ENCODE results near the gene TMEM145.
A peak's percentile ranks its signal among the peaks of the same experiment; 100 is the strongest.
"Not testable (repeated sequence)": the region's sequence is repeated elsewhere in the genome, so short reads cannot be mapped to it uniquely, and the experiment has no call there.

The TMEM145 gene

GRCh38 chr19:42339126-42339860 lies 26.2 kb downstream of the TMEM145 start:
- DNase-seq: not testable (repeated sequence)

GRCh38 chr19:42339922-42340321 lies 26.8 kb downstream of the TMEM145 start:
- DNase-seq: not testable (repeated sequence)

- DNase-seq: no peak
Observed at GRCh38 chr19:42343344-42344110, 30.4 kb downstream of the TMEM145 start.

GRCh38 chr19:42344336-42344893 lies 31.3 kb downstream of the TMEM145 start:
- DNase-seq: no peak

- DNase-seq: no peak
Observed at GRCh38 chr19:42345191-42345812, 32.2 kb downstream of the TMEM145 start.

GRCh38 chr19:42348211-42348610 lies 35.1 kb downstream of the TMEM145 start:
- DNase-seq: no peak

GRCh38 chr19:42349378-42350107 lies 36.4 kb downstream of the TMEM145 start:
- DNase-seq: no peak

GRCh38 chr19:42350417-42350816 lies 37.3 kb downstream of the TMEM145 start:
- DNase-seq: no peak

- DNase-seq: no peak
Observed at GRCh38 chr19:42351079-42351735, 38.1 kb downstream of the TMEM145 start.

- peak; percentile 84 for DNase-seq
Observed at GRCh38 chr19:42352301-42353259, 39.5 kb downstream of the TMEM145 start.

- DNase-seq: peak; percentile 34
Observed at GRCh38 chr19:42353341-42354015, 40.4 kb downstream of the TMEM145 start.

GRCh38 chr19:42355896-42356295 lies 42.8 kb downstream of the TMEM145 start:
- no peak for DNase-seq

- no peak for DNase-seq
Observed at GRCh38 chr19:42356686-42357085, 43.6 kb downstream of the TMEM145 start.

- no peak for DNase-seq
Observed at GRCh38 chr19:42357290-42357689, 44.2 kb downstream of the TMEM145 start.

GRCh38 chr19:42360787-42361544 lies 47.9 kb downstream of the TMEM145 start:
- DNase-seq: no peak

- DNase-seq: no peak
Observed at GRCh38 chr19:42361545-42361910, 48.4 kb downstream of the TMEM145 start.

- DNase-seq: no peak
Observed at GRCh38 chr19:42362342-42362741, 49.2 kb downstream of the TMEM145 start.

GRCh38 chr19:42362891-42363440 lies 49.9 kb downstream of the TMEM145 start:
- DNase-seq: no peak

- no peak for DNase-seq
Observed at GRCh38 chr19:42363614-42364346, 50.7 kb downstream of the TMEM145 start.
